Measurements from ENCODE around the gene CELSR1. TPM values are rescaled to one million over a fixed set of nuclear protein-coding genes. Genes with fewer than 3 reads are reported as not detected.

Gene CELSR1
- polyA plus RNA-seq, 1 experiment = 1.0 TPM

DNA sequence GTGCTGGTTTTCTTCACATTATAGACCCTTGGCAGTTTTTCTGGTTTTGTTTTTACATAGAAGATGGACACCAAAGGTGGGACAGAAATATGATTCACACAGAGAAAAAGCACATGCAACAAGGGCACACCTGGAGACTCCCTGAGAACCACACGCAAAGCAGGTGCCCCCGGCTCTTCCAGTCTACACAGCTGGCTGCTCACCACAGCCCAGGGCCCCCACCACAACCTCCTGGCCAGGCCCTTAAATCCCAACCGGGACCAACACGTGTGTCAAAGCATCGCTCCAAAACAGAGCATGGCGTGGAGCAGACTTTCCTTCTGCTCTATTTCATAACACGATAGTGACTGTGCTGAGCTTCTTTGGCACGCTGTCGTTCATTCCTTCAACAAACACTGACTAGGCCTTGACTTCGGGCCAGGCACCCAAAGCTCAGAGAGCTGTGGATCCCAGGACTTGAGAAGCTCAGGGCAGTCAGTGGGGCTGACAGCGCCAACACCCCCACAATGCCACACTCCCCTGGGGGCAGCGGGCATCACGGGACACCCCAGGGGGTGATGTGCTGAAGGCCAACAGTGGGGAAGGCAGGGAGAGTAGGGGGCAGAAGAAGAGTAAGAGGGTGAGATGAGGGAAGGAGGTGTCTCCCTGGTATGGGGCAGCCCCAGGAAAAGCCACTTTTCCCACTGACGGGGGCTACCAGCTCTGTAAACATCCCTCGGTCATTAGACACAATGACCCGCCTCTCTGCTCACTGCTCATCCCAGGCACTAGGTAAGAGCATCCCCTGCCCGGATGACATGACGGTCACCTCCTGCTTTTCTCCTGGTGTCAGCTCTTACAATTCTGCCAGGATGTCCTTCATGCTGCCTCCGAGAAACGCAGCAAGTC, 26.0 kb downstream of the CELSR1 start:
- POLR2A ChIA-PET = no interaction called here
- DNase-seq (ENCODE audit: low read depth) = no peak

DNA sequence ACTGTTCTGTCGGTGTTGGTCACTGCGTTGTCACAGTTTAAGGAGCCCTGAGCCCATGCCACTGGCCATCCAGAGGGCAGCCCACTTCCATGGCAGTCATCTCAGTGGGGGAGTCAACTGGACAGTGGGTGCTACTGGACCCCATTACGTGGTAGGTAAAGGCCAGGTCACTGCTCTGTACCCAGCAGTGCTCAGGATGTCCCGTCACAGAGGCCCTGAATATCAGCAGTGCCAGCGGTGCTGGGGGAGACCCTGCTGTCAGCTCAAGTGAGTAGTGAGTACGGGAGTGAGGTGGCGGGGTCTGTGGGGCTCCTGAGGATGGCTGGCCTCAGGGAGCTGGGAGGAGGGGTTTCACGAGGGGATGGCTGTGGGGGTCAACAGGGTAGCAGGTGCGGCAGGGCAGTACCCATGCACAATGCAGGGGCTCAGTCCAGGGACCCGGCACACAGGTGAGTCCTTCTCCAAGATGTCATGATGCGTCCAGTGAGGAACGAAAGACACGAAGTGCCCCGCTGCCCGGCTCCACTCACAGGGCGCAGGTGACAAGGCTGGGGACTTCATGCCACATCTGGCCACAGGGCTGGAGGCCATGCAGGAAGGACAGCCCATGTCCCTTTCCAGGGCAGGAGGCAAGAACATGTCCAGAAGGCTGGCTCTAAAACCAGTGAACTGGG, 27.9 kb downstream of the CELSR1 start:
- no peak for DNase-seq (ENCODE audit: low read depth)
- POLR2A ChIA-PET = no interaction called here
- CTCF ChIA-PET = no interaction called here

More for the DNA sequence above, 26.0 kb downstream of the CELSR1 start:
- Histone ChIP-seq H3K36me3 (ENCODE audit: control insufficient read depth, insufficient read depth, low read length) (no peaks in the 10 kb centered on the region), H3K4me3 (ENCODE audit: low read depth, low read length) (no peak overlapping the region), H3K27me3 (ENCODE audit: control insufficient read depth, insufficient read depth, low read length) (no peaks in the 10 kb centered on the region)
- CTCF ChIA-PET = interaction anchor here (0.9 to 1.5 kb wide), 3 partner anchors 12 to 36 kb away, joined by 3 to 4 read pairs (median 4); no protein-coding TSS in a partner anchor
- TF ChIP-seq, protein P1, sequence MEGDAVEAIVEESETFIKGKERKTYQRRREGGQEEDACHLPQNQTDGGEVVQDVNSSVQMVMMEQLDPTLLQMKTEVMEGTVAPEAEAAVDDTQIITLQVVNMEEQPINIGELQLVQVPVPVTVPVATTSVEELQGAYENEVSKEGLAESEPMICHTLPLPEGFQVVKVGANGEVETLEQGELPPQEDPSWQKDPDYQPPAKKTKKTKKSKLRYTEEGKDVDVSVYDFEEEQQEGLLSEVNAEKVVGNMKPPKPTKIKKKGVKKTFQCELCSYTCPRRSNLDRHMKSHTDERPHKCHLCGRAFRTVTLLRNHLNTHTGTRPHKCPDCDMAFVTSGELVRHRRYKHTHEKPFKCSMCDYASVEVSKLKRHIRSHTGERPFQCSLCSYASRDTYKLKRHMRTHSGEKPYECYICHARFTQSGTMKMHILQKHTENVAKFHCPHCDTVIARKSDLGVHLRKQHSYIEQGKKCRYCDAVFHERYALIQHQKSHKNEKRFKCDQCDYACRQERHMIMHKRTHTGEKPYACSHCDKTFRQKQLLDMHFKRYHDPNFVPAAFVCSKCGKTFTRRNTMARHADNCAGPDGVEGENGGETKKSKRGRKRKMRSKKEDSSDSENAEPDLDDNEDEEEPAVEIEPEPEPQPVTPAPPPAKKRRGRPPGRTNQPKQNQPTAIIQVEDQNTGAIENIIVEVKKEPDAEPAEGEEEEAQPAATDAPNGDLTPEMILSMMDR (IDR thresholded peaks at IDR 0.05; ENCODE audit: insufficient read depth, low read depth, low read length) = no peak

DNA sequence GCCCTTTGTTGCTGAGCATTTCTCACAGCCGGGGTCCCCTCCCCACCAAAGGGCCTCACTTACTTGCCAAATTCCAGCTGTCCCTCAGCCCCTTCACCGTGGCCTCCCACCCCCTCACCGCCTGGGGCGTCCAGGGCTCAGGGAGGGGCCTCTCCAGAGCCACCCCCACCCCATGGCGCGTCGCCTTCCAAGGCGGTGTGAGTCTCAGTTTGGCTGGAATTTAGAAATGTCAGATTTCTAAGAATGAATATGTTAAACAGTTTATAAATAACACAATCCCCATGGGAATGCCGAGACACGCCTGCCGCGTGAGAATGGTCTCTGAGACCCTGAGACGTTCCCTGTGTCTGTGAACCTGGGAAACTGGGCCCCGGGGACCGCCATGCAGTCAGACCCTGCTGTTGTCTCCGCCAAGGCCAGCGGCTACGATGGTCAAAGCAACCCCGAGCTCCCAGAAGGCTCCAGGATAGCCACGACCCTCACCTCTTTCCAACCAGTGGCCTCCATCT, 28.9 kb downstream of the CELSR1 start:
- ChIA-PET POLR2A (no interaction called here), CTCF (interaction anchor here (0.7 kb wide), 1 partner anchor 33 kb away, joined by 3 read pairs; no protein-coding TSS in a partner anchor)
- Histone ChIP-seq H3K4me3 (ENCODE audit: low read depth, low read length) (no peak overlapping the region), H3K36me3 (ENCODE audit: control insufficient read depth, insufficient read depth, low read length) (no peaks in the 10 kb centered on the region), H3K27me3 (ENCODE audit: control insufficient read depth, insufficient read depth, low read length) (no peaks in the 10 kb centered on the region)
- TF ChIP-seq, protein P1 (IDR thresholded peaks at IDR 0.05; ENCODE audit: insufficient read depth, low read depth, low read length) = no peak
- no peak for DNase-seq (ENCODE audit: low read depth)

More for the DNA sequence above, 27.9 kb downstream of the CELSR1 start:
- H3K27me3 ChIP-seq (ENCODE audit: control insufficient read depth, insufficient read depth, low read length) = no peaks in the 10 kb centered on the region
- TF ChIP-seq, protein P1 (IDR thresholded peaks at IDR 0.05; ENCODE audit: insufficient read depth, low read depth, low read length) = no peak
- H3K4me3 ChIP-seq (ENCODE audit: low read depth, low read length) = no peak overlapping the region
- no peaks in the 10 kb centered on the region for H3K36me3 ChIP-seq (ENCODE audit: control insufficient read depth, insufficient read depth, low read length)

DNA sequence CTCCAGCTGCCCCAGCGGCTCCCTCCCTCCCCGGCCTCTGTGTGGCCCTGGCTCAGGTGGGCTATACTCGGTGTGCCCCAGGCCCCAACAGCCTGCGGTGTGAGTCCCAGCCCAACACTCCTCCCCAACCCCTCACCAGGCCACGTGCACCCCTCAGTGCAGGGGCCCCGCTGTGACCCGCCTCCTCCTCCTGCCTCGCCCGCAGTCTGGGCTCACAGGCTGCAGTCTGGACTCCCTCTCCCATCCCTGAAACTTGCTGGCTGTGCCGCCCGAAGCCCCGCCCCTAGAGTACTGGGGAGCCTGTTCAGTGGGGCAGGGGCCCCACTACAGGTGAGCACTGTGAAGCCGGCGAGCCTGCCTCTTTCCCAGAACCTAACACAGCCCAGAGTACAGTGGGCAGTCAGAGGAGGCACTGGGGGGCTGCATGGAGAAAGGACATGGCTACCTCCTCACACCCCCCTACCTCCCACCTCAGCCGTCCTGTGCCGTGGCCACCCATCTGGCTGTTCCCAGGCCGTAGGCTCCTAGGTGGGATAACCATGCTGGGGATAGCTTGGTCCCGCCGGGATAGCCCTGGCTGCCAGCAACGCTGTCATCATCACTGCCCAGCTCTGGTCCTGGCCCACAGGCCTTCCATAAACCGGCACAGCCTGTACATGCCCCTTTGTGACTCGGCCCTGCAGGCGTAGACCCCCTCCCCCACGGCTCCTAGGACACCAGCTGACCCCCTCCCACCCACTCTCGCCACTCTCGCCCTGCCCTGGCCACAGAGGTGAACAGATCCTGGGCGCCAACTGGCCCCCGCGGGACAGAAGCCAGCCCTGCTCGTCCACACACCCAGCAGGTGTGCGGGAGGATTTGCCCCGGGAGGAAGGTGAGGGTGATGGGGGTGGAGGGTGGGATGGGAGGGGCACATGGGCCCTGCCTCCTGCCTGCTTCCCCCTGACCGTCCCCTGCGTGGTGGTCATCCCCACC, 29.7 kb downstream of the CELSR1 start:
- ChIA-PET POLR2A (no interaction called here), CTCF (interaction anchor here (0.7 kb wide), 1 partner anchor 34 kb away, joined by 3 read pairs; no protein-coding TSS in a partner anchor)
- TF ChIP-seq, protein P1 (IDR thresholded peaks at IDR 0.05; ENCODE audit: insufficient read depth, low read depth, low read length) = no peak
- no peak for DNase-seq (ENCODE audit: low read depth)
- no peaks in the 10 kb centered on the region for H3K27me3 ChIP-seq (ENCODE audit: control insufficient read depth, insufficient read depth, low read length)
- H3K36me3 ChIP-seq (ENCODE audit: control insufficient read depth, insufficient read depth, low read length) = no peaks in the 10 kb centered on the region
- no peak overlapping the region for H3K4me3 ChIP-seq (ENCODE audit: low read depth, low read length)
